Mesothelial cell of epicardium (in vitro differentiated cells): Measurements from ENCODE around the gene KCNN2. TPM values are rescaled to one million over a fixed set of nuclear protein-coding genes. Genes with fewer than 3 reads are reported as not detected.

Source experiments
- DNase-seq, 2 experiments: peaks; one replicate each; pipeline ENCODE4 v3.0.0; 2021; ENCODE audit warnings: low spot score in 2 of 2; ENCODE audit not compliant: unreplicated experiment in 2 of 2
- H3K27ac Mint-ChIP-seq: 2 replicates; pipeline ENCODE4 v1.8.0; 2021; ENCODE audit warnings: mixed read lengths
- H3K27me3 Mint-ChIP-seq: 2 replicates; pipeline ENCODE4 v1.8.0; 2021; ENCODE audit warnings: low read depth, mixed read lengths
- H3K36me3 Mint-ChIP-seq: 2 replicates; pipeline ENCODE4 v1.8.0; 2021; ENCODE audit warnings: mixed read lengths
- H3K4me1 Mint-ChIP-seq: 2 replicates; pipeline ENCODE4 v1.8.0; 2021; ENCODE audit warnings: mixed read lengths
- H3K4me3 Mint-ChIP-seq: 2 replicates; pipeline ENCODE4 v1.8.0; 2021; ENCODE audit warnings: mild to moderate bottlenecking, moderate library complexity, mixed read lengths
- H3K9me3 Mint-ChIP-seq: 2 replicates; pipeline ENCODE4 v1.8.0; 2021; ENCODE audit warnings: mixed read lengths
- CTCF ChIP-seq: fragments of 200-600 bp; sonication (generic); IDR thresholded peaks from one replicate; pipeline ENCODE4 v1.5.0; 2021; ENCODE audit warnings: antibody characterized with exemption; ENCODE audit not compliant: unreplicated experiment
- total RNA-seq: library from RNA; stranded (reverse); gene quantifications from 3 replicates; pipeline ENCODE4 v1.2.1, GENCODE V29; 2021

KCNN2 gene
- total RNA-seq, 1 donor from 2014 or later: 19.6 TPM

- no peaks in the 10 kb centered on the region for H3K9me3 Mint-ChIP-seq
- no peak overlapping the region for H3K4me3 Mint-ChIP-seq
- peaks cover 30% of the 10 kb centered on the region for H3K4me1 Mint-ChIP-seq
- no peak for DNase-seq
- no peak for TF ChIP-seq CTCF
- H3K27ac Mint-ChIP-seq: peak overlapping the region; percentile 78
- H3K36me3 Mint-ChIP-seq: no peaks in the 10 kb centered on the region
- H3K27me3 Mint-ChIP-seq: no peaks in the 10 kb centered on the region
Measured at GRCh38 chr5:114319821-114320220, 42.0 kb upstream of the KCNN2 start.

GRCh38 chr5:114324282-114324681 lies 37.6 kb upstream of the KCNN2 start:
- Mint-ChIP-seq H3K4me3 (no peak overlapping the region), H3K36me3 (no peaks in the 10 kb centered on the region), H3K27me3 (no peaks in the 10 kb centered on the region), H3K27ac (peak overlapping the region; percentile 57), H3K4me1 (peaks cover 19% of the 10 kb centered on the region), H3K9me3 (no peaks in the 10 kb centered on the region)
- DNase-seq: no peak
- TF ChIP-seq CTCF: no peak

- Mint-ChIP-seq H3K4me3 (no peak overlapping the region), H3K27ac (peak overlapping the region; percentile 15), H3K27me3 (no peaks in the 10 kb centered on the region), H3K4me1 (peaks cover 13% of the 10 kb centered on the region), H3K9me3 (no peaks in the 10 kb centered on the region), H3K36me3 (no peaks in the 10 kb centered on the region)
- DNase-seq: no peak
- TF ChIP-seq CTCF: no peak
Measured at GRCh38 chr5:114325541-114325940, 36.3 kb upstream of the KCNN2 start.

GRCh38 chr5:114327474-114327873 lies 34.4 kb upstream of the KCNN2 start:
- no peaks in the 10 kb centered on the region for H3K9me3 Mint-ChIP-seq
- H3K4me1 Mint-ChIP-seq: peaks cover 13% of the 10 kb centered on the region
- H3K27ac Mint-ChIP-seq: no peak overlapping the region
- H3K27me3 Mint-ChIP-seq: no peaks in the 10 kb centered on the region
- TF ChIP-seq CTCF: no peak
- no peaks in the 10 kb centered on the region for H3K36me3 Mint-ChIP-seq
- DNase-seq: no peak
- H3K4me3 Mint-ChIP-seq: no peak overlapping the region

GRCh38 chr5:114327987-114328386 lies 33.9 kb upstream of the KCNN2 start:
- no peak for TF ChIP-seq CTCF
- DNase-seq: no peak
- Mint-ChIP-seq H3K27ac (no peak overlapping the region), H3K4me1 (peaks cover 13% of the 10 kb centered on the region), H3K27me3 (no peaks in the 10 kb centered on the region), H3K4me3 (no peak overlapping the region), H3K36me3 (no peaks in the 10 kb centered on the region), H3K9me3 (no peaks in the 10 kb centered on the region)

DNA sequence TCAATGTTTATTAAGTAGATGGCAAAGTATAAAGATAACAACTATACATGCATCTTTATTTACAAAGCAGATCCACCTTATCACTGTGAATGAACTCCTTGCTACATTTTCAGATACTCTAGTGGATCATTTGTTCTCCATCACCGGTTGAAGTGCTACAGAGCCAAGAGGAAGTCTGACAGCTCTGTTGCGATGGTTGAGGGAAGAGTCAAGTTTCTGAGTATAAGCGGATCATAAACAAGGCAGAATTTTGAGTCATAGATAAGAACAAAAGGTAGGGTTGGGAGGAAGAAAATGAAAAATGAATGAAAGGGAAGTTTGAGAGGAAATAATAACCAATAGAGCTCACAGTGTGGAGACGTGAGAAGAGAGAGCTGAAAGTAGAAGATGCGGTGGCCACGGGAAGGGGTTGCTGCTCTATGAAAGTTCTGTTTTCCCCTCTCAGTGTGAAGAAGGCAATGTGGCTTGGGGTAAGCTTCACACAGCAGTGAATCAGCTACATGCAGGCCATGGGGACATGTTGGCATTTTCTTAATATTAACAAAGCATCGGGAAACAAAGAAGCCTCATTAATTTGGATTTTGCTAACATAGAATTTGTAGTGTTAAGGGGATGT lies 30.8 kb upstream of the KCNN2 start:
- Mint-ChIP-seq H3K4me1 (peaks cover 2% of the 10 kb centered on the region), H3K36me3 (no peaks in the 10 kb centered on the region), H3K27me3 (no peaks in the 10 kb centered on the region)

More for the DNA sequence above, 30.8 kb upstream of the KCNN2 start:
- Mint-ChIP-seq H3K27ac (no peak overlapping the region), H3K4me3 (no peak overlapping the region), H3K9me3 (no peaks in the 10 kb centered on the region)
- no peak for DNase-seq
- TF ChIP-seq CTCF: no peak
